ENCODE measurements around the gene PHF21A.

The PHF21A gene

DNA sequence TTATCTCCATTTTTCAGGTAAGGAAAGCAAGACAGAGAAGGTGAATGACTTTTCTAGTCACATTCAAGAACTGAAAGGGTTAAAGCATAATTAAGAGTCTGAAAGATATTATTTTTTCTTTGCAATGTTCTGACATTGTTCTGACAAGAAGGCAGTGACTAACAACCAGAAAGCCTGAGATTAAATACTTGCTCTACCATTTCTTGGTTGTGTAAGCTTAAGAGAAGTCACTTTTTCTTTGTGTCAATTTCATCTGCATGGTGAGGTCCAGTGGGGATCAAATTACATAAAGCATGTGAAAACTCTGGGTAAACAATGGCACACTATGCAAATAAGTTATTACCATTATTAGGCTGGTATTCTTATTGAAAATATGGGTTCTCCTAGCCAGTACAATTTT is 73.7 kb downstream of the PHF21A start:
- no peak overlapping the region for H3K4me3 ChIP-seq (ENCODE audit: low read length)
- H3K9me3 ChIP-seq (ENCODE audit: insufficient read depth, low read length): 0 out of 2 replicates have a peak, but pooled peaks cover 3% of the 10 kb centered on the region
- no peak overlapping the region for H3K9ac ChIP-seq (ENCODE audit: low read length)
- H4K20me1 ChIP-seq (ENCODE audit: insufficient read depth, low read length): 0 out of 2 replicates have a peak, but pooled peaks cover 3% of the 10 kb centered on the region
- no peak overlapping the region for H2AFZ ChIP-seq (ENCODE audit: low read depth, low read length)
- H3K79me2 ChIP-seq (ENCODE audit: low read length): no peaks in the 10 kb centered on the region
- H3K27ac ChIP-seq (ENCODE audit: low read length): no peak overlapping the region
- H3K36me3 ChIP-seq (replicated peaks; ENCODE audit: low read depth, low read length): peaks cover 18% of the 10 kb centered on the region
- no peaks in the 10 kb centered on the region for H3K27me3 ChIP-seq (ENCODE audit: low read depth, low read length)
- no peak overlapping the region for H3K4me2 ChIP-seq (ENCODE audit: low read length)
- no peak for TF ChIP-seq EZH2phosphoT487 (IDR thresholded peaks at IDR 0.05; ENCODE audit: low read depth)
- TF ChIP-seq, protein P1, sequence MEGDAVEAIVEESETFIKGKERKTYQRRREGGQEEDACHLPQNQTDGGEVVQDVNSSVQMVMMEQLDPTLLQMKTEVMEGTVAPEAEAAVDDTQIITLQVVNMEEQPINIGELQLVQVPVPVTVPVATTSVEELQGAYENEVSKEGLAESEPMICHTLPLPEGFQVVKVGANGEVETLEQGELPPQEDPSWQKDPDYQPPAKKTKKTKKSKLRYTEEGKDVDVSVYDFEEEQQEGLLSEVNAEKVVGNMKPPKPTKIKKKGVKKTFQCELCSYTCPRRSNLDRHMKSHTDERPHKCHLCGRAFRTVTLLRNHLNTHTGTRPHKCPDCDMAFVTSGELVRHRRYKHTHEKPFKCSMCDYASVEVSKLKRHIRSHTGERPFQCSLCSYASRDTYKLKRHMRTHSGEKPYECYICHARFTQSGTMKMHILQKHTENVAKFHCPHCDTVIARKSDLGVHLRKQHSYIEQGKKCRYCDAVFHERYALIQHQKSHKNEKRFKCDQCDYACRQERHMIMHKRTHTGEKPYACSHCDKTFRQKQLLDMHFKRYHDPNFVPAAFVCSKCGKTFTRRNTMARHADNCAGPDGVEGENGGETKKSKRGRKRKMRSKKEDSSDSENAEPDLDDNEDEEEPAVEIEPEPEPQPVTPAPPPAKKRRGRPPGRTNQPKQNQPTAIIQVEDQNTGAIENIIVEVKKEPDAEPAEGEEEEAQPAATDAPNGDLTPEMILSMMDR (IDR thresholded peaks at IDR 0.05; ENCODE audit: low read depth, low read length): no peak
- H3K4me1 ChIP-seq (ENCODE audit: low read length): no peaks in the 10 kb centered on the region

DNA sequence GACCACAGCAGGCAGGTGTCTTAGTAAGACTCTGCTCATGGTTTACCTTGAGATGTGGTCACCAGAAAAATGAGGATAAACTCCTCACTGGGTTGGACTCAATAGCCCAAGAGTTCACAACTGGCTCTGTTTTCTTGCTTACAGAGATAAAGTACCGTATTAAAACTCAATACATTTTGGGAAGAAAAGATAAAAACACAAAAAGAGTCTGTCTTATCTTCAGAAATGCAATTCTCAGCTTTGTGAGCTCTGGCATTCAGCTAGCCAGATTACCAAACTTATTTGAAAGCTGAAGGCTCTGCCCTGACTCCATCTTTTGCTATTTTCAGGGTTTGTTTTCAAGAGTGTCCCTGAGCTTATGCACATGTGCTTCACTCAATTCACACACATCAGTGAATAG is 75.4 kb downstream of the PHF21A start:
- TF ChIP-seq EZH2phosphoT487 (IDR thresholded peaks at IDR 0.05; ENCODE audit: low read depth): no peak
- TF ChIP-seq, protein P1 (IDR thresholded peaks at IDR 0.05; ENCODE audit: low read depth, low read length): no peak
- Histone ChIP-seq H3K4me3 (ENCODE audit: low read length) (no peak overlapping the region), H3K9me3 (ENCODE audit: insufficient read depth, low read length) (0 out of 2 replicates have a peak, but pooled peaks cover 3% of the 10 kb centered on the region)

DNA sequence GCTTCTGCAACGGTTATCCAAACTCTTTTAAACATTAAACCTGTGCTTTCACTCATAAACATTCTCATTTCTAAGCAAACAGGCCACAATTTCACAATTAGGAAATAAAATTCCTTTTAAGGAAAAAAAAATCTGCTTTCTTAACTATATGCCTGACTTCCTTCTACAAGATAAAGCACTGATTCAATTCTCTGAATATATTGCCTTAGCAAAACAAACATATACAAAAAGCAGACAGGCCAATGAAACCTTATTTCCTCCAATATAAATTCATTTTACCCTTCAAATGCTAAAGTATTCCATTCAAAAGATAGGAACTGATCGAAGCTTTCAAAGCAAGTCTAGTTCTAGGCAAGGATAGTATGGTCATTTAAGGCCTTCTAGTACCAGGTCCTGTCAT is 76.7 kb downstream of the PHF21A start:
- Histone ChIP-seq H3K4me2 (ENCODE audit: low read length) (no peak overlapping the region), H3K36me3 (replicated peaks; ENCODE audit: low read depth, low read length) (peaks cover 19% of the 10 kb centered on the region), H2AFZ (ENCODE audit: low read depth, low read length) (no peak overlapping the region), H3K27ac (ENCODE audit: low read length) (no peak overlapping the region), H3K4me1 (ENCODE audit: low read length) (no peaks in the 10 kb centered on the region), H3K4me3 (ENCODE audit: low read length) (no peak overlapping the region), H3K79me2 (ENCODE audit: low read length) (no peaks in the 10 kb centered on the region), H3K9me3 (ENCODE audit: insufficient read depth, low read length) (0 out of 2 replicates have a peak, but pooled peaks cover 3% of the 10 kb centered on the region), H3K27me3 (ENCODE audit: low read depth, low read length) (no peaks in the 10 kb centered on the region), H3K9ac (ENCODE audit: low read length) (no peak overlapping the region), H4K20me1 (ENCODE audit: insufficient read depth, low read length) (0 out of 2 replicates have a peak, but pooled peaks cover 7% of the 10 kb centered on the region)
- no peak for TF ChIP-seq EZH2phosphoT487 (IDR thresholded peaks at IDR 0.05; ENCODE audit: low read depth)
- TF ChIP-seq, protein P1 (IDR thresholded peaks at IDR 0.05; ENCODE audit: low read depth, low read length): no peak

More for the DNA sequence above, 75.4 kb downstream of the PHF21A start:
- Histone ChIP-seq H4K20me1 (ENCODE audit: insufficient read depth, low read length) (0 out of 2 replicates have a peak, but pooled peaks cover 3% of the 10 kb centered on the region), H3K36me3 (replicated peaks; ENCODE audit: low read depth, low read length) (peaks cover 19% of the 10 kb centered on the region), H3K27me3 (ENCODE audit: low read depth, low read length) (no peaks in the 10 kb centered on the region), H3K4me1 (ENCODE audit: low read length) (no peaks in the 10 kb centered on the region), H2AFZ (ENCODE audit: low read depth, low read length) (no peak overlapping the region), H3K4me2 (ENCODE audit: low read length) (no peak overlapping the region), H3K79me2 (ENCODE audit: low read length) (no peaks in the 10 kb centered on the region), H3K9ac (ENCODE audit: low read length) (no peak overlapping the region), H3K27ac (ENCODE audit: low read length) (no peak overlapping the region)

DNA sequence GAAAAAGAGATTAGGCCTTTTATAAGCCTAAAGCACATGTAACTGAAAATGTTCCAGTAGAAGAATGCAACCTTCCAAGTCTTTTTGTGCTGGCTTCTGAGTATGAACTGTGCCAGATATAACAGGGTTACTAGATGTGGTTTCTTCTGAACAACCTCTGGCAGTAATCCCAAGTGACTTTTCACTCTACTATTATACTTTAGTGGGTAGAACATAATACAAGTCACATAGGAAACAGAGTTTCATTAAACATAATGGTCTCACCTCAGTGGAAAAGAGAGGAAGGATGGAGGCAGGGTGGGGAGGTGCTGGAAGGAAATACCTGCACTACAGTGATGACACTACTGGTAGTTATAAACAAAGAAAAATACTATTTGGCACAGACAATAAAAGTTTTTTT is 81.3 kb downstream of the PHF21A start:
- Histone ChIP-seq H3K36me3 (replicated peaks; ENCODE audit: low read depth, low read length) (peaks cover 5% of the 10 kb centered on the region), H4K20me1 (ENCODE audit: insufficient read depth, low read length) (peaks cover 16% of the 10 kb centered on the region; the same call in 1 of the 2 replicates), H3K27me3 (ENCODE audit: low read depth, low read length) (no peaks in the 10 kb centered on the region), H3K27ac (ENCODE audit: low read length) (no peak overlapping the region), H3K4me1 (ENCODE audit: low read length) (peaks cover 14% of the 10 kb centered on the region), H3K4me3 (ENCODE audit: low read length) (no peak overlapping the region), H2AFZ (ENCODE audit: low read depth, low read length) (no peak overlapping the region), H3K9me3 (ENCODE audit: insufficient read depth, low read length) (no peaks in the 10 kb centered on the region), H3K9ac (ENCODE audit: low read length) (no peak overlapping the region), H3K79me2 (ENCODE audit: low read length) (no peaks in the 10 kb centered on the region), H3K4me2 (ENCODE audit: low read length) (no peak overlapping the region)
- no peak for TF ChIP-seq EZH2phosphoT487 (IDR thresholded peaks at IDR 0.05; ENCODE audit: low read depth)
- TF ChIP-seq, protein P1 (IDR thresholded peaks at IDR 0.05; ENCODE audit: low read depth, low read length): no peak

All from OCI-LY3 (cell line).